ENCODE measurements around the gene SLC45A3. TPM values are rescaled to one million over a fixed set of nuclear protein-coding genes. Genes with fewer than 3 reads are reported as not detected.

The SLC45A3 gene
- total RNA-seq, 1 experiment from 2014 or later = 4.3 TPM

- DNase-seq (ENCODE audit: low spot score) = no peak
These were observed 10.8 kb downstream of the SLC45A3 start for GRCh38 chr1:205669341-205670149.

GRCh38 chr1:205668951-205669340, 11.4 kb downstream of the SLC45A3 start:
- DNase-seq (ENCODE audit: low spot score) = no peak

GRCh38 chr1:205667909-205668643, 12.2 kb downstream of the SLC45A3 start:
- no peak for DNase-seq (ENCODE audit: low spot score)

- no peak for DNase-seq (ENCODE audit: low spot score)
These were observed 13.7 kb downstream of the SLC45A3 start for GRCh38 chr1:205666372-205667166.

GRCh38 chr1:205665201-205666045, 14.9 kb downstream of the SLC45A3 start:
- no peak for DNase-seq (ENCODE audit: low spot score)

GRCh38 chr1:205664399-205665017, 15.8 kb downstream of the SLC45A3 start:
- DNase-seq (ENCODE audit: low spot score) = no peak

GRCh38 chr1:205663286-205663936, 16.9 kb downstream of the SLC45A3 start:
- no peak for DNase-seq (ENCODE audit: low spot score)

- DNase-seq (ENCODE audit: low spot score) = no peak
These were observed 17.5 kb downstream of the SLC45A3 start for GRCh38 chr1:205662791-205663190.

GRCh38 chr1:205662135-205662738, 18.1 kb downstream of the SLC45A3 start:
- no peak for DNase-seq (ENCODE audit: low spot score)

- DNase-seq (ENCODE audit: low spot score) = no peak
These were observed 18.7 kb downstream of the SLC45A3 start for GRCh38 chr1:205661429-205662134.

- DNase-seq (ENCODE audit: low spot score) = no peak
These were observed 19.9 kb downstream of the SLC45A3 start for GRCh38 chr1:205660361-205660760.

GRCh38 chr1:205658943-205659581, 21.2 kb downstream of the SLC45A3 start:
- no peak for DNase-seq (ENCODE audit: low spot score)

GRCh38 chr1:205656236-205656635, 24.1 kb downstream of the SLC45A3 start:
- no peak for DNase-seq (ENCODE audit: low spot score)

GRCh38 chr1:205652984-205653383, 27.3 kb downstream of the SLC45A3 start:
- no peak for DNase-seq (ENCODE audit: low spot score)

GRCh38 chr1:205650241-205650640, 30.1 kb downstream of the SLC45A3 start:
- DNase-seq (ENCODE audit: low spot score) = no peak

- no peak for DNase-seq (ENCODE audit: low spot score)
These were observed 34.8 kb downstream of the SLC45A3 start for GRCh38 chr1:205645519-205645918.

- DNase-seq (ENCODE audit: low spot score) = no peak
These were observed 37.5 kb downstream of the SLC45A3 start for GRCh38 chr1:205642679-205643307.

GRCh38 chr1:205639567-205639966, 40.7 kb downstream of the SLC45A3 start:
- DNase-seq (ENCODE audit: low spot score) = no peak

Data from H4 (cell line).